ENCODE measurements around the gene LRCH1. TPM values are rescaled to one million over a fixed set of nuclear protein-coding genes. Genes with fewer than 3 reads are reported as not detected.

Gene LRCH1
- total and polyA plus RNA-seq, 2 of the 13 experiments (the other 11 are each of a cell fraction or from before 2014, with no cell fraction given), result 4.1 to 12.6 TPM

GRCh38 chr13:46526740-46527139 is 26.2 kb upstream of the LRCH1 start:
- Histone ChIP-seq H3K27me3 (ENCODE audit: control insufficient read depth in 1 of 2, insufficient read depth in 2 of 2, low read length in 2 of 2) (no peaks in the 10 kb centered on the region; a peak in 2 of 5 replicates), H3K27ac (ENCODE audit: extremely low read length, insufficient read depth, low read length) (no peak overlapping the region), H4K20me1 (ENCODE audit: insufficient read depth, low read length) (no peaks in the 10 kb centered on the region), H3K36me3 (replicated peaks in 1 of 2; ENCODE audit: control insufficient read depth in 1 of 2, insufficient read depth in 2 of 2, low read length in 2 of 2) (no peaks in the 10 kb centered on the region), H3K79me2 (ENCODE audit: insufficient read depth, low read length) (no peaks in the 10 kb centered on the region), H3K9ac (ENCODE audit: insufficient read depth, low read depth, low read length) (no peak overlapping the region), H3K4me1 (ENCODE audit: insufficient read depth, low read length) (no peaks in the 10 kb centered on the region), H2AFZ (ENCODE audit: low read length) (no peak overlapping the region), H3K4me2 (ENCODE audit: low read depth, low read length) (no peak overlapping the region), H3K9me3 (ENCODE audit: low read length) (peaks cover under 1% of the 10 kb centered on the region; the same call in 1 of the 2 replicates), H3K4me3 (replicated peaks in 1 of 3; ENCODE audit: insufficient read depth in 1 of 3, low read depth in 2 of 3, low read length in 3 of 3) (no peak overlapping the region)
- TF ChIP-seq FOXP4 (CRISPR knock-in tag; IDR thresholded peaks at IDR 0.05), result no peak
- no peak for TF ChIP-seq LBX2 (CRISPR knock-in tag; IDR thresholded peaks at IDR 0.05; ENCODE audit: borderline replicate concordance)
- intact Hi-C loops (cut with micrococcal nuclease; ENCODE audit: unreplicated experiment), result no loop called here
- WGBS (ENCODE audit: low lambda C conversion rate), result 0% methylated on average over 3 of the region's 3 CpGs
- CTCF ChIA-PET (ENCODE audit: low intra/inter-chr PET ratio, low total read pairs), result no interaction called here
- POLR2A ChIA-PET, result no interaction called here
- ATAC-seq (no peak), DNase-seq (ENCODE audit: low spot score) (no peak), FAIRE-seq (no peak)
- in situ Hi-C loops (cut with HindIII; ENCODE audit: extremely low pct_ligation_motif_present, low pct_unique_long_range_greater_than_20kb), result no loop called here
- no TSS peak for BruUV-seq (replicated peaks)

DNA sequence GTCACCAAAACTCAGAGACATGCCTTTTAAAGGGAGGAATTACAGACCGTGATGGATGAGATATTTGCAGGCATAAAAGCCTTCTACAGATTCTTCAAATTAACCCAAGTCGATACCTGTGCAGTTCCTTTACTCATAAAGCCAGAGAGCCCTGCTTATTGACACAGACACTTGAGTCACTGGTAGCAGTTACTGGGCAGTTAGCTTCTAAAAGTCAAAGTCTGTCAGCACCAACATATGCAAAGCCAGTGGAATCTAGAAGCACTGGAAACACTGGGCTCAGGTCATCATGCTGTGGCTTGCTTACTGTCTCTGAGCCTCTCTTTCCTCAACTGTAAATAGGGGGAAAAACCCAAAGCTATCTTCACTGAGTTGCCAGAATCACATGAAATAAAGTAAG is 25.7 kb upstream of the LRCH1 start:
- WGBS (ENCODE audit: low lambda C conversion rate), result 0% methylated on average over 2 of the region's 2 CpGs
- H3K4me3 ChIP-seq (replicated peaks in 1 of 3; ENCODE audit: insufficient read depth in 1 of 3, low read depth in 2 of 3, low read length in 3 of 3), result no peak overlapping the region
- H3K9me3 ChIP-seq (ENCODE audit: low read length), result no peaks in the 10 kb centered on the region
- intact Hi-C loops (cut with micrococcal nuclease; ENCODE audit: unreplicated experiment) (no loop called here), in situ Hi-C loops (cut with HindIII; ENCODE audit: extremely low pct_ligation_motif_present, low pct_unique_long_range_greater_than_20kb) (no loop called here)
- POLR2A ChIA-PET, result no interaction called here
- CTCF ChIA-PET (ENCODE audit: low intra/inter-chr PET ratio, low total read pairs), result no interaction called here
- H4K20me1 ChIP-seq (ENCODE audit: insufficient read depth, low read length), result no peaks in the 10 kb centered on the region
- no peak overlapping the region for H2AFZ ChIP-seq (ENCODE audit: low read length)
- H3K4me1 ChIP-seq (ENCODE audit: insufficient read depth, low read length), result no peaks in the 10 kb centered on the region
- H3K9ac ChIP-seq (ENCODE audit: insufficient read depth, low read depth, low read length), result no peak overlapping the region
- no peaks in the 10 kb centered on the region; a peak in 2 of 5 replicates for H3K27me3 ChIP-seq (ENCODE audit: control insufficient read depth in 1 of 2, insufficient read depth in 2 of 2, low read length in 2 of 2)
- no peak for FAIRE-seq
- no peaks in the 10 kb centered on the region for H3K36me3 ChIP-seq (replicated peaks in 1 of 2; ENCODE audit: control insufficient read depth in 1 of 2, insufficient read depth in 2 of 2, low read length in 2 of 2)
- no peaks in the 10 kb centered on the region for H3K79me2 ChIP-seq (ENCODE audit: insufficient read depth, low read length)
- no peak overlapping the region for H3K4me2 ChIP-seq (ENCODE audit: low read depth, low read length)
- H3K27ac ChIP-seq (ENCODE audit: extremely low read length, insufficient read depth, low read length), result no peak overlapping the region
- ATAC-seq, result no peak
- BruUV-seq (replicated peaks), result no TSS peak
- no peak for DNase-seq (ENCODE audit: low spot score)
- no peak for TF ChIP-seq ZNF781 (CRISPR knock-in tag; IDR thresholded peaks at IDR 0.05; ENCODE audit: borderline replicate concordance, not compliant biosample characterization)
- TF ChIP-seq GTF3A (CRISPR knock-in tag; conservative IDR thresholded peaks at IDR 0.05), result no peak
- TF ChIP-seq, protein P1, sequence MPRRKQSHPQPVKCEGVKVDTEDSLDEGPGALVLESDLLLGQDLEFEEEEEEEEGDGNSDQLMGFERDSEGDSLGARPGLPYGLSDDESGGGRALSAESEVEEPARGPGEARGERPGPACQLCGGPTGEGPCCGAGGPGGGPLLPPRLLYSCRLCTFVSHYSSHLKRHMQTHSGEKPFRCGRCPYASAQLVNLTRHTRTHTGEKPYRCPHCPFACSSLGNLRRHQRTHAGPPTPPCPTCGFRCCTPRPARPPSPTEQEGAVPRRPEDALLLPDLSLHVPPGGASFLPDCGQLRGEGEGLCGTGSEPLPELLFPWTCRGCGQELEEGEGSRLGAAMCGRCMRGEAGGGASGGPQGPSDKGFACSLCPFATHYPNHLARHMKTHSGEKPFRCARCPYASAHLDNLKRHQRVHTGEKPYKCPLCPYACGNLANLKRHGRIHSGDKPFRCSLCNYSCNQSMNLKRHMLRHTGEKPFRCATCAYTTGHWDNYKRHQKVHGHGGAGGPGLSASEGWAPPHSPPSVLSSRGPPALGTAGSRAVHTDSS (CRISPR knock-in tag; conservative IDR thresholded peaks at IDR 0.05), result no peak
- no peak for TF ChIP-seq ZNF234 (CRISPR knock-in tag; conservative IDR thresholded peaks at IDR 0.05)
- TF ChIP-seq, protein P2, sequence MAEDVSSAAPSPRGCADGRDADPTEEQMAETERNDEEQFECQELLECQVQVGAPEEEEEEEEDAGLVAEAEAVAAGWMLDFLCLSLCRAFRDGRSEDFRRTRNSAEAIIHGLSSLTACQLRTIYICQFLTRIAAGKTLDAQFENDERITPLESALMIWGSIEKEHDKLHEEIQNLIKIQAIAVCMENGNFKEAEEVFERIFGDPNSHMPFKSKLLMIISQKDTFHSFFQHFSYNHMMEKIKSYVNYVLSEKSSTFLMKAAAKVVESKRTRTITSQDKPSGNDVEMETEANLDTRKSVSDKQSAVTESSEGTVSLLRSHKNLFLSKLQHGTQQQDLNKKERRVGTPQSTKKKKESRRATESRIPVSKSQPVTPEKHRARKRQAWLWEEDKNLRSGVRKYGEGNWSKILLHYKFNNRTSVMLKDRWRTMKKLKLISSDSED (CRISPR knock-in tag; IDR thresholded peaks at IDR 0.05), result no peak
- TF ChIP-seq ZNF138 (CRISPR knock-in tag; IDR thresholded peaks at IDR 0.05; ENCODE audit: low read depth), result no peak
- TF ChIP-seq NFE2 (CRISPR knock-in tag; IDR thresholded peaks at IDR 0.05), result no peak
- no peak for TF ChIP-seq ZNF329 (CRISPR knock-in tag; IDR thresholded peaks at IDR 0.05; ENCODE audit: low read depth)
- no peak for TF ChIP-seq ZNF761 (CRISPR knock-in tag; conservative IDR thresholded peaks at IDR 0.05)
- TF ChIP-seq, protein P3, sequence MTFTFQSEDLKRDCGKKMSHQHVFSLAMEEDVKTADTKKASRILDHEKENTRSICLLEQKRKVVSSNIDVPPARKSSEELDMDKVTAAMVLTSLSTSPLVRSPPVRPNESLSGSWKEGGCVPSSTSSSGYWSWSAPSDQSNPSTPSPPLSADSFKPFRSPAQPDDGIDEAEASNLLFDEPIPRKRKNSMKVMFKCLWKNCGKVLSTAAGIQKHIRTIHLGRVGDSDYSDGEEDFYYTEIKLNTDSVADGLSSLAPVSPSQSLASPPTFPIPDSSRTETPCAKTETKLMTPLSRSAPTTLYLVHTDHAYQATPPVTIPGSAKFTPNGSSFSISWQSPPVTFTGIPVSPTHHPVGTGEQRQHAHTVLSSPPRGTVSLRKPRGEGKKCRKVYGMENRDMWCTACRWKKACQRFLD (CRISPR knock-in tag; IDR thresholded peaks at IDR 0.05; ENCODE audit: borderline replicate concordance), result no peak

All from HepG2 (cell line).